ENCODE results near the gene ECHDC1.

ECHDC1 gene

GRCh38 chr6:127383988-127384387 lies 40.6 kb upstream of the ECHDC1 start:
- no peak for TF ChIP-seq CTCF (conservative IDR thresholded peaks at IDR 0.05; ENCODE audit: control insufficient read depth, insufficient read depth, low read depth, low read length)
- no peak overlapping the region for H3K4me3 ChIP-seq (ENCODE audit: control insufficient read depth, low read depth, low read length)
- DNase-seq (ENCODE audit: low read depth): peak; percentile 78

GRCh38 chr6:127382413-127382812 lies 39.0 kb upstream of the ECHDC1 start:
- no peak for TF ChIP-seq CTCF (conservative IDR thresholded peaks at IDR 0.05; ENCODE audit: control insufficient read depth, insufficient read depth, low read depth, low read length)
- DNase-seq (ENCODE audit: low read depth): no peak

GRCh38 chr6:127381384-127381783 lies 38.0 kb upstream of the ECHDC1 start:
- no peak overlapping the region for H3K4me3 ChIP-seq (ENCODE audit: control insufficient read depth, low read depth, low read length)
- no peak for TF ChIP-seq CTCF (conservative IDR thresholded peaks at IDR 0.05; ENCODE audit: control insufficient read depth, insufficient read depth, low read depth, low read length)

More at GRCh38 chr6:127382413-127382812, 39.0 kb upstream of the ECHDC1 start:
- H3K4me3 ChIP-seq (ENCODE audit: control insufficient read depth, low read depth, low read length): no peak overlapping the region

GRCh38 chr6:127376685-127377084 lies 33.3 kb upstream of the ECHDC1 start:
- no peak for TF ChIP-seq CTCF (conservative IDR thresholded peaks at IDR 0.05; ENCODE audit: control insufficient read depth, insufficient read depth, low read depth, low read length)

More at GRCh38 chr6:127381384-127381783, 38.0 kb upstream of the ECHDC1 start:
- no peak for DNase-seq (ENCODE audit: low read depth)

GRCh38 chr6:127367023-127367375 lies 23.6 kb upstream of the ECHDC1 start:
- DNase-seq (ENCODE audit: low read depth): no peak
- no peak overlapping the region for H3K4me3 ChIP-seq (ENCODE audit: control insufficient read depth, low read depth, low read length)
- TF ChIP-seq CTCF (conservative IDR thresholded peaks at IDR 0.05; ENCODE audit: control insufficient read depth, insufficient read depth, low read depth, low read length): no peak

More at GRCh38 chr6:127376685-127377084, 33.3 kb upstream of the ECHDC1 start:
- no peak overlapping the region for H3K4me3 ChIP-seq (ENCODE audit: control insufficient read depth, low read depth, low read length)
- peak; percentile 45 for DNase-seq (ENCODE audit: low read depth)

- peak; percentile 95 for DNase-seq (ENCODE audit: low read depth)
- no peak overlapping the region for H3K4me3 ChIP-seq (ENCODE audit: control insufficient read depth, low read depth, low read length)
- TF ChIP-seq CTCF (conservative IDR thresholded peaks at IDR 0.05; ENCODE audit: control insufficient read depth, insufficient read depth, low read depth, low read length): no peak
Measured at GRCh38 chr6:127366282-127367022, 23.0 kb upstream of the ECHDC1 start.

Data from fibroblast of mammary gland (primary cell).